22Rv1 (cell line): ENCODE measurements around the gene RAB1B.
A peak's percentile ranks its signal among the peaks of the same experiment; 100 is the strongest.
"Not testable (repeated sequence)": the region's sequence is repeated elsewhere in the genome, so short reads cannot be mapped to it uniquely, and the experiment has no call there.

ENCODE experiments used
- H3K27ac ChIP-seq: fragments of 450-650 bp; 2 replicates; pipeline ENCODE4 v1.5.1; 2017
- CTCF ChIP-seq: fragments of 450-650 bp; IDR thresholded peaks from 2 replicates; pipeline ENCODE4 v1.5.1; 2017; ENCODE audit warnings: mild to moderate bottlenecking
- ZFX ChIP-seq: fragments of 450-650 bp; IDR thresholded peaks from 2 replicates; pipeline ENCODE4 v1.6.1; 2017; ENCODE audit warnings: antibody characterized with exemption, borderline replicate concordance

The RAB1B gene

GRCh38 chr11:66316849-66317251, 48.4 kb downstream of the RAB1B start, which contains the start of gene CD248:
CD248 (minus strand) TSS chr11:66317044; CDS start chr11:66317027, 17 bp downstream.
- H3K27ac ChIP-seq, result peak within 1 kb of the TSS; percentile 15; the same call in 1 of the 2 replicates
- TF ChIP-seq ZFX (no peak), CTCF (no peak)

GRCh38 chr11:66317322-66317722, 48.9 kb downstream of the RAB1B start:
- TF ChIP-seq CTCF, result no peak
- no peak for TF ChIP-seq ZFX
- no peak overlapping the region for H3K27ac ChIP-seq

- no peak overlapping the region for H3K27ac ChIP-seq
- TF ChIP-seq ZFX, result no peak
- no peak for TF ChIP-seq CTCF
Measured at GRCh38 chr11:66317723-66318599, 49.5 kb downstream of the RAB1B start.

DNA sequence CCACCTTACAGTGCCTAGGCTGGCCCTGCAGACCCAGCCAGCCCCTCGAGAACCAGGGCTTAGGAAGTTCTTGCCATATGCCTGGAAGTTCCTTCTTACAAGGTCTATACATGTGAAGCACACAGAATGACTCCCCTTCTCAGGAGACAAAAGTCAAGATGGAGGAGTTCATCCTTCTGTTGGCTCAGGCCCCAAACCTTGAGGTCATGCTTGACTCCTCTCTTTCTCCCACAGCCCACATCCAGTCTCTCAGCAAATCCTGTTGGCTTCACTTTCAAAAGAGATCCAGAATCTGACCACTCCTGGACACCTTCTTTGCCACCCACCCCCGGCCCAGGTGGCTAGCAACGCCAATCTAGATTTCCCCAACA, 50.1 kb downstream of the RAB1B start:
- no peak overlapping the region for H3K27ac ChIP-seq
- TF ChIP-seq CTCF (no peak), ZFX (no peak)

DNA sequence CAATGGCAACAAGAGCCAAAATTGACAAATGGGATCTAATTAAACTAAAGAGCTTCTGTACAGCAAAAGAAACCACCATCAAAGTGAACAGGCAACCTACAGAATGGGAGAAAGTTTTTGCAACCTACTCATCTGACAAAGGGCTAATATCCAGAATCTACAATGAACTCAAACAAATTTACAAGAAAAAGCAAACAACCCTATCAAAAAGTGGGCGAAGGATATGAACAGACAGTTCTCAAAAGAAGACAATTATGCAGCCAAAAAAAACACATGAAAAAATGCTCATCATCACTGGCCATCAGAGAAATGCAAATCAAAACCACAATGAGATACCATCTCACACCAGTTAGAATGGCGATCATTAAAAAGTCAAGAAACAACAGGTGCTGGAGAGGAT, 51.9 kb downstream of the RAB1B start:
- not testable (repeated sequence) for H3K27ac ChIP-seq

GRCh38 chr11:66320748-66321147, 52.3 kb downstream of the RAB1B start:
- H3K27ac ChIP-seq, result not testable (repeated sequence)

DNA sequence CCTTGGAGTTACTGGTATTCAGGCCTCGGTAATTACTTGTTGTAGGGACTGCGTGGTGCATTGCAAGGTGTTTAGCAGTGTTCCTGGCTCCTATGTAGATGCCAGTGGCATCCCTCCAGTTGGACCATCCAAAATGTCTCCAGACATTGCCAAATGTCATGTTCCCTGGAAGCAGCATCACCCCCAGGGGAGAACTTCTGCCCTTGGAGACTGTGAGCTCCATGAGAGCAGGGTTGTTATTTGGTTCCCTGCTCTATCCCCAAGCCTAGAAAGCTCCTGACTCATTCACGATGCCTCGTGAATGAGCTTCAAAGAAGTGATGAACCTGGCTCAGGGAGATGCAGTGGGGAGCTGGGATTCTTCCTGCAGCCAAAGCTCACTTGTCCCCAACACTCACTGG, 53.2 kb downstream of the RAB1B start:
- no peak overlapping the region for H3K27ac ChIP-seq
- no peak for TF ChIP-seq CTCF

- no peak overlapping the region for H3K27ac ChIP-seq
- TF ChIP-seq CTCF, result no peak
- no peak for TF ChIP-seq ZFX
Measured at GRCh38 chr11:66322732-66323427, 54.4 kb downstream of the RAB1B start.
